ENCODE measurements around the gene PDLIM5.
"Not testable (repeated sequence)": the region's sequence is repeated elsewhere in the genome, so short reads cannot be mapped to it uniquely, and the experiment has no call there.

PDLIM5 gene

GRCh38 chr4:94533405-94534223, 81.9 kb downstream of the PDLIM5 start:
- no peak for DNase-seq

- no peak for DNase-seq
These were observed 82.9 kb downstream of the PDLIM5 start for GRCh38 chr4:94534401-94535312.

- DNase-seq, result no peak
These were observed 84.3 kb downstream of the PDLIM5 start for GRCh38 chr4:94536049-94536448.

- DNase-seq, result no peak
These were observed 85.1 kb downstream of the PDLIM5 start for GRCh38 chr4:94536649-94537469.

GRCh38 chr4:94537921-94538628, 86.3 kb downstream of the PDLIM5 start:
- no peak for DNase-seq

DNA sequence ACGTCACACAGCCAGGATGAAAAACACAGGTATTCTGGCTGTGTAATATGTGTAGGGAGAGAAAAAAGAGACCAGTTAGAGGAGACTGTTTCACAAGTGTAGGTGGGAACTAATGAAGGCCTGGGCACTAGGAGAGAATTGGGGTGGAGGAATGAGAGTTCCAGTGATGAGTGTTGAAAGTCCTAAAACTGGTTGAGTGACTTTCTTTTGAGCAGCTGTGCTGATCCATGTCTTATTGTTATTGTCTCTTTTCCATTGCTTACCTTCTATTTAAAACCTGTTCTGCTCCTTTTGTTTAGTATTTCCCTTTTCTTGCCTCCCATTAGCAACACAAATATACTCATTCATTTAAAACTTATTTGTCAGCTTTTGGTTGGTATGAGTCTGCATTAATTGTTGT, 88.7 kb downstream of the PDLIM5 start:
- no peak for DNase-seq

GRCh38 chr4:94544811-94545210, 93.1 kb downstream of the PDLIM5 start:
- DNase-seq, result no peak

GRCh38 chr4:94545296-94545695, 93.6 kb downstream of the PDLIM5 start:
- DNase-seq, result no peak

- no peak for DNase-seq
These were observed 95.2 kb downstream of the PDLIM5 start for GRCh38 chr4:94546949-94547348.

DNA sequence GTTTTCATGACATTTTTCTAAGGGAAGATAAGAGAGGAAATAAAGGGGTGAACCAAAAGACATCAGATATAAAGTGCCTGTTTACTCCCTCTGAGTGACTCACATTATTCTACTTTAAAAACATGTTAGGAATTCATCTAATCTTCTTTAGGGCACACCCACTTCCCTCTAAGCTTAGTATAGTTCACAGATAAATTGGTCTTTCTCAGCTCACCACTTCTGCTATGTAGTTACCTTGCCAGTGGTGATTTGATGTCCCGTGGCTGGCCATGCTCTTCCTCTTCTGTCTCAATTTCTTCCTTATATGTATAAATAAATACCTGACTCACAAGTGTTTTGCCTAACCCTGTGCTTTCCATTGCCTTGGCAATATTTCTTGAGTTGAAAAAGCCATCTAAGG, 96.8 kb downstream of the PDLIM5 start:
- DNase-seq, result no peak

DNA sequence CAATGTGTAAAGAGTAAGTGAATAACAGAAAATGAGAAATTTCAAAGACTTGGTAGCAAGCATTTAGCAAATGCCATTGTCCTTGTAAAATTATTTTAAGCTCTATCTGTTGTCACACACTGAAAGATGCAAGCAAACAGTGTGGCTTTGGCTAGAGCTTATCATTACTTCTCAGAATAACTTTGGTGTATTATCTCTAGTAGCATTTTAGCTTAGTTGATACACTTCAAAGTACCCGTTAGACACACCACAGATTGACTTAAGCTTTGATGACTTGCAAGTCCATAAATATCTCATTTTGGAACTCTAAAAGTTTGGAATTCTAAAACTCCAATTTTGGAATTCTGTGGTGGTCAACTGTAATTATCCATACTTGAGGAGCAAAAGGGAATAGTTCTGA, 98.6 kb downstream of the PDLIM5 start:
- DNase-seq, result no peak

DNA sequence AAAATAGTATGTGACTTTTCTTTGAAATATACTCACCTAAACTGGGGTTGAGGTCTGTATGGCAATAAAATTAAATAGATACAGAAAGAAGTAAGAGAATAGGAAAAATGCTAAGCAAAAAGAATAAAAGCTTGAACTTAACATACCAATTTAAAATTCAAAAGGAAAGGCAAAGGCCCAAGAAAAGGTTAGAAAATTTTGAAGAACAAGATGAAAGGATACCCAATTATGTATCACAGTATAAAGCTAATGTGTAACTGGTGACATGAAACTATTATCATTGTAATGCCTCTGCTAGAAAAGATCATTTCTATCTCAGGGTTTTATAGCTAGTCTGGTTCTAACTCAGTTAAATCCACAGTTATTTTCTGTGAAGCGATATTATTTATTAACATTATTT, 99.1 kb downstream of the PDLIM5 start:
- DNase-seq, result no peak

- no peak for DNase-seq
These were observed 100.2 kb downstream of the PDLIM5 start for GRCh38 chr4:94551643-94552564.

- not testable (repeated sequence) for DNase-seq
These were observed 104.3 kb downstream of the PDLIM5 start for GRCh38 chr4:94556047-94556446.

- not testable (repeated sequence) for DNase-seq
These were observed 105.9 kb downstream of the PDLIM5 start for GRCh38 chr4:94557632-94558031.

DNA sequence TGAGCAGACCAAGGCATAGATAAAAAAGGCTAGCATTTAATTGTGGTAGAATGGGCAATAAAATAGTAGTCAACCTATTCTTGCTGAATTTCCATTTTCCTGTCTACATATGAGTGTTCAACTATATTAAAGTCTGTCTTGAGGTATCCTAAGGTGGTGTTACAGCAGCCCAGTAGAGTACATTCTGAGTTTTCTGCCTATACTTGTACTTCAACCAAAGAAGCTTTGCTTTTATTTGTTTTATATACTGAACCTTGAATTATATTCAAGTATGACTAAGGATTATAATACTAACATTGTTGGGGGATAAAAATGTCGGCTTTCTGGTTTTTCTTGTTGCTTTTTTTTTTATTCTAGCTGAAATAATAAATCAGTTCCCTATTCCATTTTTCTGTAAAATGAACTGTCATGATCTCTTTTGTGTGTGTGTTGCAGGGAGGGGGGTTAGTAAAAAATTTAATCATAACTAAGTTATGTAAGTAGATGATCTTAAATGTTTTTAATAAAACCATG, 106.7 kb downstream of the PDLIM5 start:
- no peak for DNase-seq

GRCh38 chr4:94559351-94559806, 107.6 kb downstream of the PDLIM5 start:
- no peak for DNase-seq

GRCh38 chr4:94561249-94562024, 109.7 kb downstream of the PDLIM5 start:
- no peak for DNase-seq

GRCh38 chr4:94562285-94562684, 110.5 kb downstream of the PDLIM5 start:
- DNase-seq, result no peak

GRCh38 chr4:94564252-94564651, 112.5 kb downstream of the PDLIM5 start:
- DNase-seq, result no peak
